ENCODE measurements around the gene CCDC92. TPM values are rescaled to one million over a fixed set of nuclear protein-coding genes. Genes with fewer than 3 reads are reported as not detected.

The CCDC92 gene
- total RNA-seq, 5 donors from 2014 or later (not counting 1 experiment from before 2014, with no cell fraction given) = 22.1 to 44.9 (median 38.7) TPM

GRCh38 chr12:123941000-123941399 lies 31.6 kb downstream of the CCDC92 start:
- ATAC-seq (replicated peaks in 1 of 4) = no peak

DNA sequence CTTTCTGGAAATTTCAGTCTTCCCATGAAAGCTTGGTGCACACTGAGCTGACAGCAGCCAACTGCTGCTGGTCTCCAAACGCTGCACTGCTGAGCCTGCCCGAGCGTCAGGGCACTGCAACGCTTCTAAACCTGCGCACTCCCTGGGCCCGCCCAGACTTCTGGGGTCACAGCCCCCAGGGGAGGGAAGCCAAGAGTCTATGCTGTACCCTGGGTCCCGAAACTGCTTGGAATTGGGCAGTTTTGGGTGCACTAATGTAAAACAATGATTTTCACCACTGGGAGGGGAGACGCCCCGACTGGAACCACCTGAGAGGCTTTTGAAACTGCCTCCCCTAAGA lies 32.0 kb downstream of the CCDC92 start:
- no peaks in the 10 kb centered on the region for H3K27me3 Mint-ChIP-seq
- H3K4me1 Mint-ChIP-seq = peaks cover 27 to 35% (median 29%) of the 10 kb centered on the region in 3 donors
- Histone ChIP-seq H3K9me3 (no peaks in the 10 kb centered on the region), H3K4me1 (ENCODE audit: control insufficient read depth in 1 of 2, extremely low read depth in 1 of 2, insufficient read depth in 2 of 2, low read length in 2 of 2) (peaks cover 9 to 26% of the 10 kb centered on the region in 2 experiments), H3K4me3 (ENCODE audit: control insufficient read depth in 1 of 2, extremely low read depth in 1 of 2, low read length in 1 of 2) (no peak overlapping the region), H3K27me3 (replicated peaks in 1 of 2; ENCODE audit: control insufficient read depth in 2 of 2, extremely low read depth in 1 of 2, insufficient read depth in 2 of 2, low read length in 1 of 2) (no peaks in the 10 kb centered on the region), H3K36me3 (ENCODE audit: control insufficient read depth in 2 of 2, extremely low read depth in 1 of 2, insufficient read depth in 1 of 2, low read length in 1 of 2) (peaks cover 31 to 48% of the 10 kb centered on the region in 2 donors), H3K27ac (ENCODE audit: low read length) (no peak overlapping the region)
- POLR2A ChIA-PET = no interaction called here
- ATAC-seq (replicated peaks in 1 of 4) (no peak), DNase-seq (no peak)
- H3K36me3 Mint-ChIP-seq = peaks cover 42% of the 10 kb centered on the region
- peak overlapping the region in 1 of 2 donors; percentile 55 for H3K27ac Mint-ChIP-seq
- H3K9me3 Mint-ChIP-seq = no peaks in the 10 kb centered on the region
- CTCF ChIA-PET = no interaction called here
- no peak overlapping the region for H3K4me3 Mint-ChIP-seq
- 98% methylated on average over 6 of the region's 9 CpGs for WGBS (ENCODE audit: insufficient coverage)

More at GRCh38 chr12:123941000-123941399, 31.6 kb downstream of the CCDC92 start:
- Mint-ChIP-seq H3K36me3 (peaks cover 45% of the 10 kb centered on the region), H3K4me3 (no peak overlapping the region), H3K9me3 (no peaks in the 10 kb centered on the region), H3K27me3 (no peaks in the 10 kb centered on the region), H3K27ac (no peak overlapping the region), H3K4me1 (peaks cover 27 to 35% (median 29%) of the 10 kb centered on the region in 3 donors)
- Histone ChIP-seq H3K9me3 (no peaks in the 10 kb centered on the region), H3K27me3 (replicated peaks in 1 of 2; ENCODE audit: control insufficient read depth in 2 of 2, extremely low read depth in 1 of 2, insufficient read depth in 2 of 2, low read length in 1 of 2) (no peaks in the 10 kb centered on the region), H3K36me3 (ENCODE audit: control insufficient read depth in 2 of 2, extremely low read depth in 1 of 2, insufficient read depth in 1 of 2, low read length in 1 of 2) (peaks cover 31 to 47% of the 10 kb centered on the region in 2 donors), H3K4me1 (ENCODE audit: control insufficient read depth in 1 of 2, extremely low read depth in 1 of 2, insufficient read depth in 2 of 2, low read length in 2 of 2) (peaks cover 9 to 26% of the 10 kb centered on the region in 2 experiments), H3K4me3 (ENCODE audit: control insufficient read depth in 1 of 2, extremely low read depth in 1 of 2, low read length in 1 of 2) (no peak overlapping the region), H3K27ac (ENCODE audit: low read length) (no peak overlapping the region)
- WGBS (ENCODE audit: insufficient coverage) = 99% methylated on average over 8 of the region's 9 CpGs
- ChIA-PET POLR2A (no interaction called here), CTCF (no interaction called here)
- peak in 1 of 35 experiments; percentile 2 for DNase-seq

- H3K27ac ChIP-seq (ENCODE audit: low read length) = no peak overlapping the region
- no peak overlapping the region for H3K4me3 ChIP-seq (ENCODE audit: control insufficient read depth in 1 of 2, extremely low read depth in 1 of 2, low read length in 1 of 2)
- ChIA-PET POLR2A (no interaction called here), CTCF (no interaction called here)
- no peak overlapping the region for H3K4me3 Mint-ChIP-seq
- DNase-seq (no peak), ATAC-seq (replicated peaks in 1 of 4) (no peak)
- no peaks in the 10 kb centered on the region for H3K9me3 ChIP-seq
- peaks cover 9 to 30% of the 10 kb centered on the region in 2 experiments for H3K4me1 ChIP-seq (ENCODE audit: control insufficient read depth in 1 of 2, extremely low read depth in 1 of 2, insufficient read depth in 2 of 2, low read length in 2 of 2)
- no peaks in the 10 kb centered on the region for H3K9me3 Mint-ChIP-seq
- WGBS (ENCODE audit: insufficient coverage) = 91% methylated on average over 14 of the region's 16 CpGs
- H3K27me3 Mint-ChIP-seq = no peaks in the 10 kb centered on the region
- H3K36me3 ChIP-seq (ENCODE audit: control insufficient read depth in 2 of 2, extremely low read depth in 1 of 2, insufficient read depth in 1 of 2, low read length in 1 of 2) = peaks cover 31 to 43% of the 10 kb centered on the region in 2 donors
- no peaks in the 10 kb centered on the region for H3K27me3 ChIP-seq (replicated peaks in 1 of 2; ENCODE audit: control insufficient read depth in 2 of 2, extremely low read depth in 1 of 2, insufficient read depth in 2 of 2, low read length in 1 of 2)
- peaks cover 27 to 35% (median 29%) of the 10 kb centered on the region in 3 donors for H3K4me1 Mint-ChIP-seq
- peaks cover 42% of the 10 kb centered on the region for H3K36me3 Mint-ChIP-seq
- peak overlapping the region; percentile 55 to 88 for H3K27ac Mint-ChIP-seq
Observed at GRCh38 chr12:123939716-123940626, 32.7 kb downstream of the CCDC92 start.

DNA sequence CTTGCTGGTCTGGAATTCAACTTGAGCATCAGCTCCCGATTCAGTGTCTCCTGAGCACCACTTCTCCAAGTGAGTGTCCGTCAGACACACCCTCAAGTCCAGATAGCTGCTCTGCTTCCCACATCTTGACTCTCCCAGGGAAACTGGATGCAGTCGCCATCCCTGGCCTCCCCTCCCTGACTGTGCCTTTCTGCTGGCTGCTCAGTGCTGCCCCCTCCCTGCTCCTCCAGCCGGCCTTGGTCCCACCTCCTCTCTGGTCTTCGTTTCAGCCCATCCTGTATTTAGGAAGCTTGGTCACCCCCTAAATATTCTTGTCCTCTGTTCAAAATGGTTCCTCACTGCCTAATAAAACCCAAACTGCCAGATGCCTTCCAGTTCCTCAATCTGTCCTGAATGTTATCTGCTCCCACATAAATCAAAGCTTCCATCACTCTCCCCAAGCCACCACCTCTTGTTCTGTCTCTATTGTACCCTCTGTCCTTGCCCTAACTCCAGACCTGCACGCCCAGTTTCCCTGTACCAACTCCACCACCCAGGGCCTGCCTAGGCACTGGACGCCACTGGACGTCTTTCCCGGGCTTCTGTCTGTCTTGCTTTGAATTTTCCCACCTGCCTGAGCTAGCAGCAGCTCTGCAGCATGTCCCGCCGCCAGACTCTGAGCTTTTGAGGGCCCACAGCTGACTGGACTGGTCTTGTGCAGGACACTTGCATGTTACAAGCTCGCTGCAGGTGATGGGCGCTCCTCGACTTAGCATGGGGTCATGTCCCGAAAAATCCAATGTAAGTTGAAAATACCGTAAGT lies 33.8 kb downstream of the CCDC92 start:
- peaks cover 27 to 36% (median 29%) of the 10 kb centered on the region in 3 donors for H3K4me1 Mint-ChIP-seq
- 91% methylated on average over 16 of the region's 16 CpGs for WGBS (ENCODE audit: insufficient coverage)
- H3K36me3 Mint-ChIP-seq = peaks cover 37% of the 10 kb centered on the region
- H3K27ac Mint-ChIP-seq = peak overlapping the region; percentile 88
- Histone ChIP-seq H3K27me3 (replicated peaks in 1 of 2; ENCODE audit: control insufficient read depth in 2 of 2, extremely low read depth in 1 of 2, insufficient read depth in 2 of 2, low read length in 1 of 2) (no peaks in the 10 kb centered on the region), H3K27ac (ENCODE audit: low read length) (peak overlapping the region; percentile 84), H3K9me3 (no peaks in the 10 kb centered on the region), H3K4me1 (ENCODE audit: control insufficient read depth in 1 of 2, extremely low read depth in 1 of 2, insufficient read depth in 2 of 2, low read length in 2 of 2) (peaks cover 9 to 41% of the 10 kb centered on the region in 2 experiments), H3K4me3 (ENCODE audit: control insufficient read depth in 1 of 2, extremely low read depth in 1 of 2, low read length in 1 of 2) (no peak overlapping the region), H3K36me3 (ENCODE audit: control insufficient read depth in 2 of 2, extremely low read depth in 1 of 2, insufficient read depth in 1 of 2, low read length in 1 of 2) (peaks cover 26 to 34% of the 10 kb centered on the region in 2 donors)
- no peaks in the 10 kb centered on the region for H3K9me3 Mint-ChIP-seq
- DNase-seq (peak in 2 of 35 experiments; percentile 19 to 32), ATAC-seq (replicated peaks in 1 of 4) (no peak)
- H3K27me3 Mint-ChIP-seq = no peaks in the 10 kb centered on the region
- POLR2A ChIA-PET = interaction anchor here in 1 of 2 donors (0.7 kb wide), 1 partner anchor 983 kb away, joined by 3 read pairs; no protein-coding TSS in a partner anchor
- CTCF ChIA-PET = interaction anchor here (0.6 to 0.9 kb wide), 3 partner anchors 23 to 1449 kb away, joined by 3 to 6 read pairs (median 3); no protein-coding TSS in a partner anchor
- peak overlapping the region; percentile 71 to 90 (median 77) for H3K4me3 Mint-ChIP-seq

GRCh38 chr12:123937707-123938591 lies 34.7 kb downstream of the CCDC92 start:
- no peaks in the 10 kb centered on the region for H3K27me3 Mint-ChIP-seq
- Histone ChIP-seq H3K36me3 (ENCODE audit: control insufficient read depth in 2 of 2, extremely low read depth in 1 of 2, insufficient read depth in 1 of 2, low read length in 1 of 2) (peaks cover 21 to 26% of the 10 kb centered on the region in 2 donors), H3K27me3 (replicated peaks in 1 of 2; ENCODE audit: control insufficient read depth in 2 of 2, extremely low read depth in 1 of 2, insufficient read depth in 2 of 2, low read length in 1 of 2) (peaks cover 0 to 6% of the 10 kb centered on the region in 2 experiments), H3K4me1 (ENCODE audit: control insufficient read depth in 1 of 2, extremely low read depth in 1 of 2, insufficient read depth in 2 of 2, low read length in 2 of 2) (peaks cover 9 to 49% of the 10 kb centered on the region in 2 experiments), H3K4me3 (ENCODE audit: control insufficient read depth in 1 of 2, extremely low read depth in 1 of 2, low read length in 1 of 2) (peak overlapping the region; percentile 29 to 48), H3K27ac (ENCODE audit: low read length) (peak overlapping the region; percentile 84), H3K9me3 (no peaks in the 10 kb centered on the region)
- peaks cover 29 to 43% (median 30%) of the 10 kb centered on the region in 3 donors for H3K4me1 Mint-ChIP-seq
- ATAC-seq (replicated peaks in 1 of 4) (peak; percentile 90 to 98 (median 94)), DNase-seq (peak; percentile 18 to 65 (median 47))
- 7% methylated on average over 8 of the region's 16 CpGs for WGBS (ENCODE audit: insufficient coverage)
- peaks cover 31% of the 10 kb centered on the region for H3K36me3 Mint-ChIP-seq
- H3K4me3 Mint-ChIP-seq = peak overlapping the region; percentile 71 to 90 (median 77)
- ChIA-PET POLR2A (interaction anchor here in 1 of 2 donors (0.7 kb wide), 1 partner anchor 983 kb away, joined by 3 read pairs; no protein-coding TSS in a partner anchor), CTCF (interaction anchor here in 1 of 2 donors (0.7 to 1.0 kb wide), 3 partner anchors 27 to 1448 kb away, joined by 3 read pairs; no protein-coding TSS in a partner anchor)
- H3K9me3 Mint-ChIP-seq = no peaks in the 10 kb centered on the region
- peak overlapping the region; percentile 88 for H3K27ac Mint-ChIP-seq
